KMS-11 (cell line): ENCODE measurements around the gene PYCARD.
"Not testable (repeated sequence)": the region's sequence is repeated elsewhere in the genome, so short reads cannot be mapped to it uniquely, and the experiment has no call there.

Experiments
- H2AFZ ChIP-seq: fragments of 200-600 bp; sonication (generic); 2 replicates; pipeline ENCODE4 v1.6.1; 2016; ENCODE audit warnings: antibody characterized with exemption, mixed run types, low read depth
- H3K27ac ChIP-seq: fragments of 200-600 bp; sonication (generic); 2 replicates; pipeline ENCODE4 v1.6.1; 2016; ENCODE audit warnings: mild to moderate bottlenecking, mixed run types
- H3K27me3 ChIP-seq: fragments of 200-600 bp; sonication (generic); 2 replicates; pipeline ENCODE4 v1.6.1; 2017; ENCODE audit warnings: mild to moderate bottlenecking, low read depth, mixed run types, moderate library complexity; ENCODE audit not compliant: insufficient read depth
- H3K36me3 ChIP-seq: fragments of 200-600 bp; sonication (generic); 2 replicates; pipeline ENCODE4 v1.6.1; 2017; ENCODE audit warnings: mild to moderate bottlenecking, mixed run types; ENCODE audit not compliant: insufficient read depth
- H3K4me1 ChIP-seq: fragments of 200-600 bp; sonication (generic); 2 replicates; pipeline ENCODE4 v1.6.1; 2016; ENCODE audit warnings: mild to moderate bottlenecking, low read depth, mixed run types; ENCODE audit not compliant: poor library complexity, severe bottlenecking
- H3K4me2 ChIP-seq: fragments of 200-600 bp; sonication (generic); 2 replicates; pipeline ENCODE4 v1.7.0; 2016; ENCODE audit warnings: mild to moderate bottlenecking, mixed run types
- H3K4me3 ChIP-seq: fragments of 200-600 bp; sonication (generic); IDR thresholded peaks from 2 replicates; pipeline ENCODE4 v1.6.1; 2017; ENCODE audit warnings: low read depth, low read length, mixed read lengths; ENCODE audit not compliant: insufficient read depth
- H3K79me2 ChIP-seq: fragments of 200-600 bp; sonication (generic); 2 replicates; pipeline ENCODE4 v1.6.1; 2016; ENCODE audit warnings: low read depth, mixed run types; ENCODE audit not compliant: insufficient read depth
- H3K9ac ChIP-seq: fragments of 200-600 bp; sonication (generic); 2 replicates; pipeline ENCODE4 v1.6.1; 2016; ENCODE audit warnings: mild to moderate bottlenecking, mixed run types
- H4K20me1 ChIP-seq: fragments of 200-600 bp; sonication (generic); 2 replicates; pipeline ENCODE4 v1.6.1; 2016; ENCODE audit warnings: mild to moderate bottlenecking, mixed run types; ENCODE audit not compliant: insufficient read depth
- CTCF ChIP-seq: fragments of 200-600 bp; sonication (generic); conservative IDR thresholded peaks from 2 replicates; pipeline ENCODE4 v1.6.1; 2017; ENCODE audit warnings: low read depth, mild to moderate bottlenecking, antibody characterized with exemption, low read length, moderate library complexity, mixed read lengths

PYCARD gene

GRCh38 chr16:31198207-31198882 is 4.2 kb downstream of the PYCARD start:
- no peaks in the 10 kb centered on the region for H3K79me2 ChIP-seq
- no peaks in the 10 kb centered on the region; the same call in 1 of the 2 replicates for H4K20me1 ChIP-seq
- H3K9ac ChIP-seq, result no peak overlapping the region
- peaks cover 7% of the 10 kb centered on the region; the same call in 1 of the 2 replicates for H3K36me3 ChIP-seq
- no peaks in the 10 kb centered on the region for H3K27me3 ChIP-seq
- no peak overlapping the region; the same call in 1 of the 2 replicates for H3K27ac ChIP-seq
- H3K4me3 ChIP-seq, result no peak overlapping the region
- no peak overlapping the region for H2AFZ ChIP-seq
- H3K4me2 ChIP-seq, result no peak overlapping the region
- peaks cover 34% of the 10 kb centered on the region for H3K4me1 ChIP-seq
- TF ChIP-seq CTCF, result no peak

DNA sequence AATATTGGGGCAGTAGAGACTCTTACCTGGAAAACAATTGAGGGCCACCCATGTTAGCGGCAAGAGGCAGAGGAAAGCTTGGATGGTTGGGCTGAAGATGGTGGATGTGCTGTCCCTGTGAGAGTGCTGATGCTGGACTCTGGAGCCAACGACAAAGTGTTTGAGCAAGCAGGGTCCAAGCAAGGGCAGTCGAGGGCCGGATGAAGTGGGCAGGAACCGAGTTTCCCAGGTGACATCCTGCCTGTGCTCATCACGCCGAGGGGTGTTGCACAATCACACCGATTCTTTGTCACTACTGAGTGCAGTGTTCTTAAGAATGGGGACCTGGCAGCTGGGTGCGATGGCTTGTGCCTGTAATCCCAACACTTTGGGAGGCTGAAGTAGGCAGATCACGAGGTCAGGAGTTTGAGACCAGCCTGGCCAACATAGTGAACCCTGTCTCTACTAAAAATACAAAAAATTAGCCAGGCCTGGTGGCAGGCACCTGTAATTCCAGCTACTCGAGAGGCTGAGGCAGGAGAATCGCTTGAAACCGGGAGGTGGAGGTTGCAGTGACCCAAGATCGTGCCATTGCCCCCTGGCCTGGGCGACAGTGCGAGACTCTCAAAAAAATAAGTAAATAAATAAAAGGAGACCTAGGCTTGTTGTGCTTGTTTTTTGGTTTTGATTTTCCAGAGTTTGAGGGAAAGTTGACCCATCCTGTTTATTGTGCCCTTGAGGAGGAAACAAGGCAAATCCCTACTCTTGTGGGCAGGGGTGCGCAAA is 6.1 kb downstream of the PYCARD start:
- Histone ChIP-seq H3K79me2 (no peaks in the 10 kb centered on the region), H4K20me1 (no peaks in the 10 kb centered on the region; the same call in 1 of the 2 replicates), H3K9ac (no peak overlapping the region), H3K27ac (no peak overlapping the region), H3K4me1 (peaks cover 27% of the 10 kb centered on the region), H3K4me2 (no peak overlapping the region), H2AFZ (no peak overlapping the region), H3K4me3 (no peak overlapping the region), H3K27me3 (no peaks in the 10 kb centered on the region), H3K36me3 (peaks cover 10% of the 10 kb centered on the region; the same call in 1 of the 2 replicates)
- TF ChIP-seq CTCF, result no peak

DNA sequence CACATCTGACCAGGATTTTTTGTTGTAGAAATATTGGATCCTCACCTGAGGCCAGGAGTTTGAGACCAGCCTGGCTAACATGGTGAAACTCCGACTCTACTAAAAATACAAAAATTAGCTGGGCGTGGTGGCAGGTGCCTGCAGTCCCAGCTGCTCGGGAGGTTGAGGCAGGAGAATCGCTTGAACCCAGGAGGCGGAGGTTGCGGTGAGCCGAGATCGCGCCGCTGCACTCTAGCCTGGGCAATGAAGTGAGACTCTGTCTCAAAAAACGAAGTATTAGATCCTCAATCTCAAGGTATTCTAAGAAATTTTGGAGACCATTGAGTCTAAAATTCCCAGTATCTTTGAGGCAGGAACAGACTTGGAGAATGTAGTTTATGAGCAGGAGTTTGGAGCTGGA is 6.7 kb downstream of the PYCARD start:
- H3K27ac ChIP-seq, H3K4me3 ChIP-seq, H3K79me2 ChIP-seq, H3K9ac ChIP-seq, H3K27me3 ChIP-seq, H4K20me1 ChIP-seq, H2AFZ ChIP-seq, H3K4me2 ChIP-seq: not testable (repeated sequence)
- peaks cover 10% of the 10 kb centered on the region; the same call in 1 of the 2 replicates for H3K36me3 ChIP-seq
- peaks cover 20% of the 10 kb centered on the region for H3K4me1 ChIP-seq

DNA sequence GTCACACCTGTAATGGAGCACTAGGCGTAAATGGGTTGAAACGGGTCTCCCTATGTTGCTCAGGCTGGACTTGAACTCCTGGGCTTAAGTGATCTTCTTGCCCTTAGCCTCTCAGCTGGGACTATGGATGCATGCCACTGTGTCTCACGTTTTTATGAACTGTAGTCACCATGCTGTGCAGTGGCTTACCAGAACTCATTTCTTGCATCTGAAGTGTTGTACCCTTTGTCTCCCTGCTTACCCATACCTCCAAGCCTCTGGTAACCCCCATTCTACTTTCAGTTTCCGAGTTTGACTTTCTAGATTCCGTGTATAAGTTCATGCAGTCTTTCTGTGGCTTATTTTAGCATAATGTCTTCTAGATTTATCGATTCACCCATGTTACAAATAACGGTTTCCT is 7.7 kb downstream of the PYCARD start:
- no peak overlapping the region for H3K4me3 ChIP-seq
- H3K36me3 ChIP-seq, result peaks cover 14% of the 10 kb centered on the region; the same call in 1 of the 2 replicates
- no peak overlapping the region for H3K4me2 ChIP-seq
- no peaks in the 10 kb centered on the region for H3K27me3 ChIP-seq
- no peak overlapping the region for H3K9ac ChIP-seq
- 0 out of 2 replicates have a peak, but pooled peaks cover 7% of the 10 kb centered on the region for H3K79me2 ChIP-seq
- no peak overlapping the region for H2AFZ ChIP-seq
- no peak for TF ChIP-seq CTCF
- no peak overlapping the region for H3K27ac ChIP-seq
- no peaks in the 10 kb centered on the region; the same call in 1 of the 2 replicates for H4K20me1 ChIP-seq
- H3K4me1 ChIP-seq, result peaks cover 10% of the 10 kb centered on the region
